Right cardiac atrium (tissue), 5 donors: ENCODE data around the gene APOB. TPM values are rescaled to one million over a fixed set of nuclear protein-coding genes. Genes with fewer than 3 reads are reported as not detected.

ENCODE experiments used
- ATAC-seq, 2 donors: fragments of 200-7000 bp; cut with Tn5 transposase; one replicate each; pipeline versions ENCODE4 v1.8.0 to v1.9.1; 2020; ENCODE audit warnings: moderate library complexity in 2 of 2, mild to moderate bottlenecking in 1 of 2
- DNase-seq, 3 donors: peaks; one replicate each; pipeline ENCODE4 v3.0.0-alpha.2; 2020
- H3K27ac ChIP-seq: one replicate; pipeline ENCODE4 v1.5.1; 2013; ENCODE audit warnings: mild to moderate bottlenecking, low read length, control low read depth, moderate library complexity
- H3K27me3 ChIP-seq: one replicate; pipeline ENCODE4 v1.6.1; 2013; ENCODE audit not compliant: control insufficient read depth, insufficient read depth
- H3K4me1 ChIP-seq: one replicate; pipeline ENCODE4 v1.6.1; 2013; ENCODE audit warnings: low read length; ENCODE audit not compliant: control insufficient read depth, insufficient read depth
- H3K4me3 ChIP-seq: one replicate; pipeline ENCODE4 v1.5.1; 2013; ENCODE audit warnings: low read length, control low read depth
- H3K9me3 ChIP-seq: one replicate; pipeline ENCODE4 v1.6.1; 2013; ENCODE audit warnings: low read length; ENCODE audit not compliant: control insufficient read depth
- WGBS: extraction: QIAGEN DNeasy Blood & Tissue Kit; methylation state at CpG from one replicate; pipeline ENCODE4 v1.1.7; 2013; 5-methylcytosine and 5-hydroxymethylcytosine counted together
- intact Hi-C, 4 donors: fragments of 100-400 bp; cut with DNase I; formaldehyde crosslinking; loops; one replicate each; pipeline versions ENCODE4 v1.11.0 to v1.14.0; 2022 to 2023
- polyA plus RNA-seq: library from polyadenylated mRNA; stranded (reverse); fragments of 200-250 nt; gene quantifications from one replicate; pipeline ENCODE4 v1.2.3, GENCODE V29; 2013
- total RNA-seq, 4 donors: library from RNA; stranded (reverse); fragmentation: NEBNext Ultra II Directional; extraction: Animal tissue kit (Norgen Biotek cat#: 25700); gene quantifications; one replicate each; pipeline ENCODE4 v1.2.1, GENCODE V29; 2021
- donor health status: healthy with polysubstance abuse.
- donor health status: DM: no; HTN: yes; CAD: no.
- donor health status: DM: no; HTN: no; CAD: no.
- donor health status: DM: no; HTN: yes; CAD: no; lungs with severe emphysema.
- donor health status: DM: yes; HTN: yes; CAD: no.

Gene APOB
- total and polyA plus RNA-seq, 5 donors: 3.6 to 93.2 (median 15.8) TPM

- Histone ChIP-seq H3K4me3 (no peak overlapping the region), H3K4me1 (no peaks in the 10 kb centered on the region), H3K9me3 (no peaks in the 10 kb centered on the region), H3K27me3 (no peaks in the 10 kb centered on the region), H3K27ac (no peak overlapping the region)
- intact Hi-C loops: no loop called here
- ATAC-seq (no peak), DNase-seq (no peak)
- 25% methylated on average over 3 of the region's 3 CpGs for WGBS
These were observed 60.0 kb downstream of the APOB start for GRCh38 chr2:20983844-20984243.

- ATAC-seq (no peak), DNase-seq (no peak)
- H3K4me1 ChIP-seq: no peaks in the 10 kb centered on the region
- H3K4me3 ChIP-seq: no peak overlapping the region
- no peaks in the 10 kb centered on the region for H3K9me3 ChIP-seq
- no peaks in the 10 kb centered on the region for H3K27me3 ChIP-seq
- intact Hi-C loops: no loop called here
- 55% methylated on average over 7 of the region's 7 CpGs for WGBS
- H3K27ac ChIP-seq: no peak overlapping the region
These were observed 61.0 kb downstream of the APOB start for GRCh38 chr2:20982861-20983260.

GRCh38 chr2:20977520-20978180 lies 66.2 kb downstream of the APOB start:
- no peaks in the 10 kb centered on the region for H3K9me3 ChIP-seq
- H3K27me3 ChIP-seq: no peaks in the 10 kb centered on the region
- ATAC-seq (no peak), DNase-seq (no peak)
- H3K4me3 ChIP-seq: no peak overlapping the region
- H3K27ac ChIP-seq: no peak overlapping the region
- WGBS: 51% methylated on average over 4 of the region's 4 CpGs
- no peaks in the 10 kb centered on the region for H3K4me1 ChIP-seq
- intact Hi-C loops: no loop called here

- H3K27me3 ChIP-seq: no peaks in the 10 kb centered on the region
- ATAC-seq (peak; percentile 33 to 74), DNase-seq (no peak)
- no peak overlapping the region for H3K27ac ChIP-seq
- 67% methylated on average over 4 of the region's 4 CpGs for WGBS
- H3K9me3 ChIP-seq: no peaks in the 10 kb centered on the region
- H3K4me1 ChIP-seq: no peaks in the 10 kb centered on the region
- intact Hi-C loops: no loop called here
- H3K4me3 ChIP-seq: no peak overlapping the region
These were observed 67.3 kb downstream of the APOB start for GRCh38 chr2:20976527-20976926.

GRCh38 chr2:20972792-20973565 lies 70.9 kb downstream of the APOB start:
- peak in 1 of 2 donors; percentile 45 for ATAC-seq
- WGBS: 74% methylated on average over 2 of the region's 2 CpGs

GRCh38 chr2:20972110-20972509 lies 71.8 kb downstream of the APOB start:
- no peak overlapping the region for H3K27ac ChIP-seq
- H3K4me1 ChIP-seq: no peaks in the 10 kb centered on the region
- ATAC-seq (no peak), DNase-seq (no peak)
- no peaks in the 10 kb centered on the region for H3K27me3 ChIP-seq
- intact Hi-C loops: no loop called here
- 43% methylated on average over 5 of the region's 5 CpGs for WGBS
- H3K4me3 ChIP-seq: no peak overlapping the region
- no peaks in the 10 kb centered on the region for H3K9me3 ChIP-seq

More at GRCh38 chr2:20972792-20973565, 70.9 kb downstream of the APOB start:
- no peaks in the 10 kb centered on the region for H3K9me3 ChIP-seq
- H3K27me3 ChIP-seq: no peaks in the 10 kb centered on the region
- intact Hi-C loops: no loop called here
- no peak overlapping the region for H3K4me3 ChIP-seq
- H3K27ac ChIP-seq: no peak overlapping the region
- no peaks in the 10 kb centered on the region for H3K4me1 ChIP-seq
- no peak for DNase-seq

GRCh38 chr2:20970068-20970467 lies 73.8 kb downstream of the APOB start:
- H3K9me3 ChIP-seq: no peaks in the 10 kb centered on the region
- no peak overlapping the region for H3K4me3 ChIP-seq
- DNase-seq (no peak), ATAC-seq (no peak)
- H3K4me1 ChIP-seq: no peaks in the 10 kb centered on the region
- no peak overlapping the region for H3K27ac ChIP-seq
- intact Hi-C loops: no loop called here
- WGBS: 89% methylated on average over 4 of the region's 4 CpGs
- H3K27me3 ChIP-seq: no peaks in the 10 kb centered on the region

- H3K4me3 ChIP-seq: no peak overlapping the region
- H3K27ac ChIP-seq: no peak overlapping the region
- intact Hi-C loops: loop anchor here in 2 of 4 donors (10.0 kb wide), 2 partner anchors 181 to 201 kb away; no protein-coding TSS in a partner anchor
- no peak for ATAC-seq
- no peak for DNase-seq
- H3K9me3 ChIP-seq: no peaks in the 10 kb centered on the region
- H3K27me3 ChIP-seq: no peaks in the 10 kb centered on the region
- no peaks in the 10 kb centered on the region for H3K4me1 ChIP-seq
- WGBS: 57% methylated on average over 10 of the region's 10 CpGs
These were observed 77.7 kb downstream of the APOB start for GRCh38 chr2:20966061-20966595.

GRCh38 chr2:20965221-20965620 lies 78.7 kb downstream of the APOB start:
- Histone ChIP-seq H3K27ac (no peak overlapping the region), H3K4me3 (no peak overlapping the region), H3K9me3 (no peaks in the 10 kb centered on the region), H3K27me3 (no peaks in the 10 kb centered on the region), H3K4me1 (no peaks in the 10 kb centered on the region)
- WGBS: 79% methylated on average over 5 of the region's 5 CpGs
- ATAC-seq (no peak), DNase-seq (no peak)
- intact Hi-C loops: loop anchor here in 2 of 4 donors (2.0 to 10.0 kb wide), 3 partner anchors 180 to 304 kb away; no protein-coding TSS in a partner anchor

- Histone ChIP-seq H3K27ac (no peak overlapping the region), H3K27me3 (no peaks in the 10 kb centered on the region), H3K4me3 (no peak overlapping the region), H3K9me3 (no peaks in the 10 kb centered on the region), H3K4me1 (no peaks in the 10 kb centered on the region)
- DNase-seq (no peak), ATAC-seq (no peak)
- intact Hi-C loops: loop anchor here (2.0 to 10.0 kb wide), 5 partner anchors 179 to 303 kb away; no protein-coding TSS in a partner anchor
- WGBS: 91% methylated on average over 2 of the region's 2 CpGs
These were observed 80.0 kb downstream of the APOB start for GRCh38 chr2:20963867-20964266.

- no peak overlapping the region for H3K4me3 ChIP-seq
- H3K27me3 ChIP-seq: no peaks in the 10 kb centered on the region
- no peaks in the 10 kb centered on the region for H3K9me3 ChIP-seq
- no peaks in the 10 kb centered on the region for H3K4me1 ChIP-seq
- no peak overlapping the region for H3K27ac ChIP-seq
- intact Hi-C loops: loop anchor here (2.0 to 10.0 kb wide), 5 partner anchors 178 to 302 kb away; no protein-coding TSS in a partner anchor
- 33% methylated on average over 5 of the region's 5 CpGs for WGBS
- DNase-seq: peak; percentile 65 to 85 (median 79)
- ATAC-seq: peak; percentile 61 to 69
These were observed 80.8 kb downstream of the APOB start for GRCh38 chr2:20962939-20963557.
